Epithelial cell of esophagus (primary cell): ENCODE measurements around the gene CHRM4.
"Not testable (repeated sequence)": the region's sequence is repeated elsewhere in the genome, so short reads cannot be mapped to it uniquely, and the experiment has no call there.

ENCODE experiments used
- DNase-seq: peaks from one replicate; pipeline ENCODE4 v3.0.0; 2010; ENCODE audit warnings: low read depth
- H3K4me3 ChIP-seq: 2 replicates; pipeline ENCODE4 v1.5.1; 2011; ENCODE audit warnings: mild to moderate bottlenecking, low read length, control low read depth
- CTCF ChIP-seq: IDR thresholded peaks from 2 replicates; pipeline ENCODE4 v1.5.1; 2011; ENCODE audit warnings: low read depth, mild to moderate bottlenecking, low read length, control low read depth, inconsistent platforms; ENCODE audit not compliant: insufficient read depth; ENCODE audit errors: missing control alignments

CHRM4 gene

GRCh38 chr11:46374815-46375214 lies 16.8 kb downstream of the CHRM4 start:
- TF ChIP-seq CTCF, result no peak
- no peak for DNase-seq
- H3K4me3 ChIP-seq, result no peak overlapping the region

- no peak for TF ChIP-seq CTCF
- no peak overlapping the region for H3K4me3 ChIP-seq
- no peak for DNase-seq
These were observed 17.5 kb downstream of the CHRM4 start for GRCh38 chr11:46373787-46374740.

- DNase-seq, result not testable (repeated sequence)
These were observed 19.1 kb downstream of the CHRM4 start for GRCh38 chr11:46372501-46372900.

GRCh38 chr11:46372086-46372485 lies 19.5 kb downstream of the CHRM4 start:
- no peak for DNase-seq
- no peak for TF ChIP-seq CTCF
- H3K4me3 ChIP-seq, result no peak overlapping the region

More at GRCh38 chr11:46372501-46372900, 19.1 kb downstream of the CHRM4 start:
- not testable (repeated sequence) for H3K4me3 ChIP-seq

GRCh38 chr11:46371262-46371661 lies 20.3 kb downstream of the CHRM4 start:
- DNase-seq, result not testable (repeated sequence)

GRCh38 chr11:46370253-46370652 lies 21.3 kb downstream of the CHRM4 start:
- no peak overlapping the region for H3K4me3 ChIP-seq
- TF ChIP-seq CTCF, result no peak
- no peak for DNase-seq

More at GRCh38 chr11:46371262-46371661, 20.3 kb downstream of the CHRM4 start:
- not testable (repeated sequence) for H3K4me3 ChIP-seq

GRCh38 chr11:46369458-46370152 lies 22.0 kb downstream of the CHRM4 start:
- H3K4me3 ChIP-seq, result no peak overlapping the region
- peak; percentile 85 for TF ChIP-seq CTCF
- peak; percentile 65 for DNase-seq
